22Rv1 (cell line): Measurements from ENCODE around the gene ZNF225.

Experiments used
- ZFX ChIP-seq: fragments of 450-650 bp; IDR thresholded peaks from 2 replicates; pipeline ENCODE4 v1.6.1; 2017; ENCODE audit warnings: antibody characterized with exemption, borderline replicate concordance
- TF ChIP-seq, protein P1 (sequence below): fragments of 450-650 bp; IDR thresholded peaks from 2 replicates; pipeline ENCODE4 v1.5.1; 2017; ENCODE audit warnings: mild to moderate bottlenecking

DNA sequence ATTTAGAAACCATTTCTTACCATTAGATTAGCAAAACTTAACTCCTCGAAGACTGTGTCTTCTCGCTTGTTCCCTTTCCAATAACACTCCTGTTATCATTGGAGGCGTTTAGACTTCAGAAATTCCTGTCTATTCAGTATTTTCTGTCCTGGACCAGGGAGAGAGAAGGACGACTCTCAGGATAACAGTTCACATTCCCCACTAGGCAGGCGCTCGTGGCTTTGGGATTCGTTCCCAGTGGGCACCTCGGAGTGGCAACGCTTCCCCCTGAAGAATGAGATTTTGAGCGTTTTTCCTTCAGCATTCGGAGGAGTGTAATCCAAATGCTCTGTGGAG lies 429 bp upstream of the ZNF225 start:
- TF ChIP-seq, protein P1, sequence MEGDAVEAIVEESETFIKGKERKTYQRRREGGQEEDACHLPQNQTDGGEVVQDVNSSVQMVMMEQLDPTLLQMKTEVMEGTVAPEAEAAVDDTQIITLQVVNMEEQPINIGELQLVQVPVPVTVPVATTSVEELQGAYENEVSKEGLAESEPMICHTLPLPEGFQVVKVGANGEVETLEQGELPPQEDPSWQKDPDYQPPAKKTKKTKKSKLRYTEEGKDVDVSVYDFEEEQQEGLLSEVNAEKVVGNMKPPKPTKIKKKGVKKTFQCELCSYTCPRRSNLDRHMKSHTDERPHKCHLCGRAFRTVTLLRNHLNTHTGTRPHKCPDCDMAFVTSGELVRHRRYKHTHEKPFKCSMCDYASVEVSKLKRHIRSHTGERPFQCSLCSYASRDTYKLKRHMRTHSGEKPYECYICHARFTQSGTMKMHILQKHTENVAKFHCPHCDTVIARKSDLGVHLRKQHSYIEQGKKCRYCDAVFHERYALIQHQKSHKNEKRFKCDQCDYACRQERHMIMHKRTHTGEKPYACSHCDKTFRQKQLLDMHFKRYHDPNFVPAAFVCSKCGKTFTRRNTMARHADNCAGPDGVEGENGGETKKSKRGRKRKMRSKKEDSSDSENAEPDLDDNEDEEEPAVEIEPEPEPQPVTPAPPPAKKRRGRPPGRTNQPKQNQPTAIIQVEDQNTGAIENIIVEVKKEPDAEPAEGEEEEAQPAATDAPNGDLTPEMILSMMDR: no peak
- no peak for TF ChIP-seq ZFX
